Measurements from ENCODE around the gene TEAD4. TPM values are rescaled to one million over a fixed set of nuclear protein-coding genes. Genes with fewer than 3 reads are reported as not detected.

The TEAD4 gene
- total and polyA plus RNA-seq, 11 donors = 5.7 to 59.2 (median 16.1) TPM

DNA sequence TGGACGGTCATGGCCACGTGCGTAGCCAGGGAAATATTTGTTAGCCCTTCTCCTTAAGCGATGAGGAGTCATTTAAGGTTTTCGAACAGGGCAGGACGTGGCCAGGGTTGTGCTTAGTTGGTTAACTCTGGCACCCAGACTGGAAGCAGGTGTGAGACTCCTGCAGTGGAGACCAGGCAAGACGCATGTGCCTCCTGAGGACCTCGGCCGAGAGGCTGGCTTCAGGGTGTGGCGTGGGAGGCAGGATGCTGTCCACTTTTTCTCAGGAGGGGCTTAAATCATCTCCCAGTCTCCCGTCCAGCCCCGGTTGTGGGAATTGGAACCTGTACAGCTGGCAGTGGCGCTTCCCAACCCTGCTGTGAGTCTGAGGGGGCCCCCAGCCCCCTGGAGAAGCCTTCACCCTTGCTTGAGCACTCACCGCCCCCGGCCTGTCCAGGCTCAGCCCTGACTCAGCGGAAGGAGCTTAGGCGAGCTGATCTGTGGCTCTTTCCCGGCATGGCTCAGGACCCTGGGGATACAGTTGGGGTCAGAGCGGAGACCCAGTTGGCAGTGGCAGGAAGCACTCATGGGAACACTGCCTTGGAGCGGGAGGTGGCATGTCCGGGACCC lies 71.7 kb downstream of the TEAD4 start:
- intact Hi-C loops (cut with DNase I) = loop anchor here in 9 of 10 donors (5.0 to 10.0 kb wide), 8 partner anchors 34 to 286 kb away; partner anchors contain the start of gene TEX52 (in 7 of the 9)
- 84 to 93% (median 87%) methylated on average over 13 to 21 of the region's 21 CpGs for WGBS, 4 donors
- H3K4me3 ChIP-seq = no peak overlapping the region
- DNase-seq (peak in 1 of 5 donors; percentile 6), ATAC-seq (no peak)
- H3K27ac ChIP-seq = no peak overlapping the region
- H3K9me3 ChIP-seq = no peaks in the 10 kb centered on the region
- peaks cover 0 to 15% (median 9%) of the 10 kb centered on the region in 9 donors for H3K36me3 ChIP-seq
- no peaks in the 10 kb centered on the region for H3K27me3 ChIP-seq
- peaks cover 0 to 36% (median 17%) of the 10 kb centered on the region in 12 donors for H3K4me1 ChIP-seq
- no peak for TF ChIP-seq POLR2A (IDR thresholded peaks at IDR 0.05)
- TF ChIP-seq, protein P1, sequence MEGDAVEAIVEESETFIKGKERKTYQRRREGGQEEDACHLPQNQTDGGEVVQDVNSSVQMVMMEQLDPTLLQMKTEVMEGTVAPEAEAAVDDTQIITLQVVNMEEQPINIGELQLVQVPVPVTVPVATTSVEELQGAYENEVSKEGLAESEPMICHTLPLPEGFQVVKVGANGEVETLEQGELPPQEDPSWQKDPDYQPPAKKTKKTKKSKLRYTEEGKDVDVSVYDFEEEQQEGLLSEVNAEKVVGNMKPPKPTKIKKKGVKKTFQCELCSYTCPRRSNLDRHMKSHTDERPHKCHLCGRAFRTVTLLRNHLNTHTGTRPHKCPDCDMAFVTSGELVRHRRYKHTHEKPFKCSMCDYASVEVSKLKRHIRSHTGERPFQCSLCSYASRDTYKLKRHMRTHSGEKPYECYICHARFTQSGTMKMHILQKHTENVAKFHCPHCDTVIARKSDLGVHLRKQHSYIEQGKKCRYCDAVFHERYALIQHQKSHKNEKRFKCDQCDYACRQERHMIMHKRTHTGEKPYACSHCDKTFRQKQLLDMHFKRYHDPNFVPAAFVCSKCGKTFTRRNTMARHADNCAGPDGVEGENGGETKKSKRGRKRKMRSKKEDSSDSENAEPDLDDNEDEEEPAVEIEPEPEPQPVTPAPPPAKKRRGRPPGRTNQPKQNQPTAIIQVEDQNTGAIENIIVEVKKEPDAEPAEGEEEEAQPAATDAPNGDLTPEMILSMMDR (IDR thresholded peaks at IDR 0.05) = no peak

DNA sequence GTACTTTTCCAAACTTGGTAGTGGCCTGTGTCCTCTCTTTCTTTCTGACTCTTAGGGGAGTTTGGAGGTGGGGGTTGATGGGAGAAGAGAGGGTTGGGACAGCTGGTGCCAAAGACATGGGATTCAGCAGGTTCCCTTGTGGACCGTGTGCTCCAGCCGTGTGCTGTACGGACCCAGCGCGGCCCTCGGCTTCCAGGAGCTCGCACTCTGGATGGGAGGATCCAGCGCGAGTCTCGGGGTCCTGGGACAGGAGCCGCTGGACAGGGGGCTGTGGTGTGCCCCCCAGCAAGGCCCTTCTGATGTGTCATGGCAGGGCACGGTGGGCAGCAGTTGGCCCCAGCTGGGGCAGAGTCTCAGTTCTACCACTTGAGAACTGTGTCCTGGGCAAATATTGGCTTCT lies 73.0 kb downstream of the TEAD4 start:
- Histone ChIP-seq H3K9me3 (no peaks in the 10 kb centered on the region), H3K4me3 (no peak overlapping the region), H3K27ac (peak overlapping the region in 6 of 12 donors; percentile 9 to 74 (median 40)), H3K36me3 (peaks cover 0 to 9% (median 4%) of the 10 kb centered on the region in 9 donors), H3K4me1 (peaks cover 0 to 36% (median 17%) of the 10 kb centered on the region in 12 donors), H3K27me3 (no peaks in the 10 kb centered on the region)
- DNase-seq = peak in 1 of 5 donors; percentile 32
- intact Hi-C loops (cut with DNase I) = loop anchor here in 9 of 10 donors (2.0 to 10.0 kb wide), 10 partner anchors 35 to 287 kb away; partner anchors contain the start of gene TEX52 (in 7 of the 9)
- WGBS, 4 donors = 79 to 88% (median 85%) methylated on average over 12 of the region's 12 CpGs
- ATAC-seq = no peak
- TF ChIP-seq, protein P1 (IDR thresholded peaks at IDR 0.05) = no peak
- no peak for TF ChIP-seq POLR2A (IDR thresholded peaks at IDR 0.05)

DNA sequence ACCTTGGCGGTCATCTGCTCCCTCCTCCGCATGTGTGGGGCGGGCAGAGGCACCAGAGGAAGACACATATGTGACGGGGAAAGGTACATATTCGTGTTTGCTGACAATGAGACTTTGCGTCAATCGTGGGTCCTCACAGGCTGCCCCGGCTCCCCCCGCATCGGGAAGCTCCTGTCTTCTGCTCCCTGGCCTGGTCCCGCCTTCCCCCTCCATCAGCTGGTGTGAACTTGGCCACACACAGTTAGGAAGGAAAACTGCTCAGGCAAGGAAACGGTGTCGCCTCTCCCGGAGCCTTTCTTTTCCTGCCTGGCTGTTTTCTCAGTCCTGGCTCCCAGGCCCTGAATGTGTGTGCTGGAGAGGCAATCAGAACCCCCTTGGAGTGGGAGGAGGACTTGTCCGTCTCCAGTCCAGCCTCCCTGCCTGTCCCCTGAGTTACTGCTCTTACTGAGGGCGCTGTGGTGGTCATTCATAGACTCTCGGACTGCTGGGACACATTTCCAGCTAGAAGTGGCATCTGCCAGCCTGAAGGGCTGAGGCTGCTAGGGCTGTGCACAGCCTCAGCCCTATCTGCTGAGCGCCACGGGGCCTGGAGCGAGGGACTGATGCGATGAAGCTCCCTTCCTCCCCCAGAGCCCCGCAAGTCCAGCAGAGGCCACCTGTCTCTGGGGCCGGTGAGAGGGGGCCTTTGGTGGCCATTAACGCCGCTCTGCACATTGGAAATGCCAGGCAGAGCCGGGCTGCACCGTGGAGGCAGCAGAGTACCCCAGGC lies 73.8 kb downstream of the TEAD4 start:
- H3K27me3 ChIP-seq = no peaks in the 10 kb centered on the region
- TF ChIP-seq, protein P1 (IDR thresholded peaks at IDR 0.05) = no peak
- TF ChIP-seq POLR2A (IDR thresholded peaks at IDR 0.05) = no peak
- ATAC-seq = peak in 3 of 4 donors; percentile 24 to 74 (median 39)
- peak in 4 of 5 donors; percentile 21 to 71 (median 55) for DNase-seq
- H3K27ac ChIP-seq = peak overlapping the region in 9 of 12 donors; percentile 6 to 74 (median 50)
- peaks cover 0 to 36% (median 17%) of the 10 kb centered on the region in 12 donors for H3K4me1 ChIP-seq
- no peak overlapping the region for H3K4me3 ChIP-seq
- H3K36me3 ChIP-seq = peaks cover 0 to 11% (median 5%) of the 10 kb centered on the region in 9 donors
- 70 to 78% (median 72%) methylated on average over 21 to 27 of the region's 27 CpGs for WGBS, 4 donors
- H3K9me3 ChIP-seq = no peaks in the 10 kb centered on the region
- intact Hi-C loops (cut with DNase I) = loop anchor here in 9 of 10 donors (2.0 to 10.0 kb wide), 10 partner anchors 36 to 288 kb away; partner anchors contain the start of gene TEX52 (in 7 of the 9)

DNA sequence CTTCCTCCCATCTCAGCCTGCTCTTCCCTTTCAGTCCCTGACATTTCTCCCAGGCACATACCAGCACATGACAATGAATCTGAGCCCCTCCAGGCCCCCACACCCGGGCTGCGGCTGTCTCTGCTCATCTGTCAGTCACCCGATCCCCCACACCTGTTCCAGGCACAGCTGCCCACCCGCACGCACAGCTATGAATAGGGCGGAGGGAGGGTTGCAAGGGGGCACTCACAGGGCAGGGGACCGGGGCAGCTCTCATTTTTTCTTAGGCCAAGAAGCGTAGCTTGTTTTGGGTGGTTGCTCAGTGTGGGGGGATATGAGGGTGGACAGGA lies 74.3 kb downstream of the TEAD4 start:
- peaks cover 0 to 11% (median 8%) of the 10 kb centered on the region in 9 donors for H3K36me3 ChIP-seq

More for the DNA sequence above, 74.3 kb downstream of the TEAD4 start:
- H3K27ac ChIP-seq = peak overlapping the region in 7 of 12 donors; percentile 15 to 72 (median 50)
- ATAC-seq = no peak
- peaks cover 0 to 36% (median 17%) of the 10 kb centered on the region in 12 donors for H3K4me1 ChIP-seq
- peak in 2 of 5 donors; percentile 12 to 26 for DNase-seq
- H3K27me3 ChIP-seq = no peaks in the 10 kb centered on the region
- intact Hi-C loops (cut with DNase I) = loop anchor here in 9 of 10 donors (2.0 to 10.0 kb wide), 10 partner anchors 36 to 289 kb away; partner anchors contain the start of gene TEX52 (in 7 of the 9)
- WGBS, 4 donors = 73 to 88% (median 82%) methylated on average over 8 of the region's 8 CpGs
- H3K4me3 ChIP-seq = no peak overlapping the region
- H3K9me3 ChIP-seq = no peaks in the 10 kb centered on the region
- TF ChIP-seq, protein P1 (IDR thresholded peaks at IDR 0.05) = no peak
- no peak for TF ChIP-seq POLR2A (IDR thresholded peaks at IDR 0.05)
